CD14-positive monocyte (primary cell): ENCODE data around the gene ERG. TPM values are rescaled to one million over a fixed set of nuclear protein-coding genes. Genes with fewer than 3 reads are reported as not detected.

ENCODE experiments used
- DNase-seq, 3 donors: peaks; one replicate each; pipeline ENCODE4 v3.0.0-alpha.2; 2011 to 2022
- H2AFZ ChIP-seq: 2 replicates; pipeline ENCODE4 v1.6.0; 2012; ENCODE audit warnings: mild to moderate bottlenecking, low read depth, low read length, inconsistent platforms; ENCODE audit not compliant: insufficient read depth, poor library complexity, severe bottlenecking
- H3K27ac ChIP-seq, 2 donors: 1 replicate in 1 of 2; 2 replicates in 1 of 2; pipeline ENCODE4 v1.5.1; 2012 to 2013; ENCODE audit warnings: low read length in 2 of 2, control low read depth in 1 of 2, inconsistent platforms in 1 of 2, low read depth in 1 of 2, mild to moderate bottlenecking in 1 of 2
- H3K27me3 ChIP-seq, 2 donors: one replicate each; pipeline versions ENCODE4 v1.6.0 to v1.6.1; 2011 to 2013; ENCODE audit warnings: low read length in 2 of 2; ENCODE audit not compliant: control insufficient read depth in 2 of 2, insufficient read depth in 2 of 2
- H3K36me3 ChIP-seq, 2 donors: replicated peaks in 1 of 2; 1 replicate in 1 of 2; 2 replicates in 1 of 2; pipeline versions ENCODE4 v1.5.1 to v1.6.1; 2012 to 2013; ENCODE audit warnings: low read length in 2 of 2, control low read depth in 1 of 2, inconsistent platforms in 1 of 2, mild to moderate bottlenecking in 1 of 2; ENCODE audit not compliant: insufficient read depth in 2 of 2, control insufficient read depth in 1 of 2
- H3K4me1 ChIP-seq, 2 donors: 1 replicate in 1 of 2; 2 replicates in 1 of 2; pipeline versions ENCODE4 v1.5.1 to v1.6.1; 2012 to 2013; ENCODE audit warnings: low read length in 2 of 2, control low read depth in 1 of 2, inconsistent platforms in 1 of 2, mild to moderate bottlenecking in 1 of 2, moderate library complexity in 1 of 2; ENCODE audit not compliant: insufficient read depth in 2 of 2, control insufficient read depth in 1 of 2
- H3K4me2 ChIP-seq: replicated peaks from 2 replicates; pipeline ENCODE3; 2012; ENCODE audit warnings: low read length, moderate library complexity, mild to moderate bottlenecking; ENCODE audit not compliant: poor library complexity, severe bottlenecking; ENCODE audit errors: extremely low read depth
- H3K4me3 ChIP-seq, 3 experiments: fragments of 200-600 bp in 1 of 3; sonication (generic) in 1 of 3; replicated peaks in 1 of 3; 1 replicate in 2 of 3; 2 replicates in 1 of 3; pipeline ENCODE4 v1.5.1; 2011 to 2013; ENCODE audit warnings: low read length in 3 of 3, mild to moderate bottlenecking in 3 of 3, control low read depth in 2 of 3, low read depth in 2 of 3, inconsistent platforms in 1 of 3, moderate library complexity in 1 of 3
- H3K79me2 ChIP-seq: 2 replicates; pipeline ENCODE4 v1.6.0; 2012; ENCODE audit warnings: mild to moderate bottlenecking, control low read depth, inconsistent platforms, low read length, moderate library complexity; ENCODE audit not compliant: insufficient read depth
- H3K9ac ChIP-seq: 2 replicates; pipeline ENCODE4 v1.6.0; 2017; ENCODE audit warnings: low read length, mild to moderate bottlenecking; ENCODE audit not compliant: insufficient read depth, poor library complexity, severe bottlenecking
- H3K9me3 ChIP-seq, 2 donors: replicated peaks in 1 of 2; 1 replicate in 1 of 2; 2 replicates in 1 of 2; pipeline versions ENCODE4 v1.5.1 to v1.6.1; 2012 to 2013; ENCODE audit warnings: low read length in 2 of 2, control low read depth in 1 of 2; ENCODE audit not compliant: control insufficient read depth in 1 of 2, insufficient read depth in 1 of 2
- H4K20me1 ChIP-seq: 2 replicates; pipeline ENCODE4 v1.6.0; 2012; ENCODE audit warnings: mild to moderate bottlenecking, low read length, control low read depth, moderate library complexity; ENCODE audit not compliant: insufficient read depth
- H3K27ac Mint-ChIP-seq, 7 donors: one replicate each; pipeline ENCODE4 v1.8.0; 2020; ENCODE audit warnings: mild to moderate bottlenecking in 7 of 7, mixed read lengths in 7 of 7, moderate library complexity in 6 of 7, inconsistent platforms in 2 of 7
- H3K27me3 Mint-ChIP-seq, 3 donors: one replicate each; pipeline ENCODE4 v1.8.0; 2021 to 2022; ENCODE audit warnings: low read depth in 3 of 3, mild to moderate bottlenecking in 3 of 3, mixed read lengths in 3 of 3, moderate library complexity in 3 of 3, inconsistent platforms in 1 of 3
- H3K36me3 Mint-ChIP-seq, 2 donors: one replicate each; pipeline ENCODE4 v1.8.0; 2020; ENCODE audit warnings: mixed read lengths in 2 of 2, inconsistent platforms in 1 of 2, mild to moderate bottlenecking in 1 of 2
- H3K4me1 Mint-ChIP-seq: one replicate; pipeline ENCODE4 v1.8.0; 2020; ENCODE audit warnings: mild to moderate bottlenecking, mixed read lengths
- H3K4me3 Mint-ChIP-seq, 2 donors: one replicate each; pipeline ENCODE4 v1.8.0; 2020; ENCODE audit warnings: mild to moderate bottlenecking in 2 of 2, mixed read lengths in 2 of 2, moderate library complexity in 1 of 2
- H3K9me3 Mint-ChIP-seq, 7 donors: one replicate each; pipeline ENCODE4 v1.8.0; 2020 to 2022; ENCODE audit warnings: mixed read lengths in 7 of 7, mild to moderate bottlenecking in 6 of 7, moderate library complexity in 6 of 7, inconsistent platforms in 2 of 7
- CTCF ChIP-seq: fragments of 200-600 bp; IDR thresholded peaks from one replicate; pipeline ENCODE4 v1.8.0; 2022; ENCODE audit warnings: antibody characterized with exemption, mild to moderate bottlenecking
- WGBS: methylation state at CpG from one replicate; pipeline ENCODE4 v1.1.5; 2013; ENCODE audit warnings: missing lambda C conversion rate; ENCODE audit not compliant: insufficient coverage; 5-methylcytosine and 5-hydroxymethylcytosine counted together
- intact Hi-C, 2 donors: fragments of 100-400 bp; cut with micrococcal nuclease; formaldehyde crosslinking; loops; one replicate each; pipeline versions ENCODE4 v1.15.0 to v1.15.1; 2023
- polyA plus RNA-seq, 3 donors: library from polyadenylated mRNA; depleted of rRNA in 1 of 3; unstranded in 2 of 3; stranded (reverse) in 1 of 3; fragments of 300-500 nt in 2 of 3; fragments of >200 nt in 1 of 3; fragmentation: Illumina TruSeq in 2 of 3; gene quantifications; 1 replicate in 2 of 3; 2 replicates in 1 of 3; pipeline ENCODE4 v1.2.3, GENCODE V29; 2012 to 2021

Gene ERG
- polyA plus RNA-seq, 3 donors, result 0.16 to 0.22 TPM; not detected in 1

- no peak overlapping the region for H3K4me3 Mint-ChIP-seq
- Histone ChIP-seq H4K20me1 (no peaks in the 10 kb centered on the region), H2AFZ (peak overlapping the region; percentile 7), H3K36me3 (no peaks in the 10 kb centered on the region), H3K27me3 (no peaks in the 10 kb centered on the region), H3K27ac (no peak overlapping the region), H3K9me3 (no peaks in the 10 kb centered on the region), H3K79me2 (no peaks in the 10 kb centered on the region), H3K9ac (no peak overlapping the region), H3K4me1 (peaks cover 35 to 48% of the 10 kb centered on the region in 2 donors), H3K4me3 (no peak overlapping the region), H3K4me2 (no peak overlapping the region)
- TF ChIP-seq CTCF, result no peak
- intact Hi-C loops, result no loop called here
- peaks cover 58% of the 10 kb centered on the region for H3K4me1 Mint-ChIP-seq
- no peak for DNase-seq
- 100% methylated on average over 1 of the region's 1 CpG for WGBS
- peaks cover 3 to 4% of the 10 kb centered on the region in 2 donors for H3K36me3 Mint-ChIP-seq
- H3K9me3 Mint-ChIP-seq, result no peaks in the 10 kb centered on the region
- H3K27me3 Mint-ChIP-seq, result peaks cover 0 to 1% (median 0%) of the 10 kb centered on the region in 3 donors
- no peak overlapping the region for H3K27ac Mint-ChIP-seq
These were observed 110.1 kb downstream of the ERG start for GRCh38 chr21:38388203-38388602.

GRCh38 chr21:38386967-38387366 lies 111.3 kb downstream of the ERG start:
- Histone ChIP-seq H3K36me3 (no peaks in the 10 kb centered on the region), H3K9ac (no peak overlapping the region), H3K4me2 (peak overlapping the region; percentile 48), H3K4me1 (peaks cover 35 to 44% of the 10 kb centered on the region in 2 donors), H3K27ac (no peak overlapping the region), H3K4me3 (peak overlapping the region in 1 of 3 experiments; percentile 42), H2AFZ (peak overlapping the region; percentile 58), H3K9me3 (no peaks in the 10 kb centered on the region), H3K79me2 (no peaks in the 10 kb centered on the region), H4K20me1 (no peaks in the 10 kb centered on the region), H3K27me3 (no peaks in the 10 kb centered on the region)
- H3K27me3 Mint-ChIP-seq, result peaks cover 0 to 2% (median 2%) of the 10 kb centered on the region in 3 donors
- peaks cover 53% of the 10 kb centered on the region for H3K4me1 Mint-ChIP-seq
- intact Hi-C loops, result no loop called here
- DNase-seq, result peak; percentile 19 to 29 (median 20)
- TF ChIP-seq CTCF, result no peak
- H3K27ac Mint-ChIP-seq, result peak overlapping the region in 1 of 7 donors; percentile 52
- peaks cover 3 to 4% of the 10 kb centered on the region in 2 donors for H3K36me3 Mint-ChIP-seq
- WGBS, result 0% methylated on average over 3 of the region's 4 CpGs
- peak overlapping the region; percentile 14 to 46 for H3K4me3 Mint-ChIP-seq
- no peaks in the 10 kb centered on the region for H3K9me3 Mint-ChIP-seq
